Ovary (tissue), 3 donors: ENCODE measurements around the gene KCNN3.

Source experiments
- CTCF ChIP-seq, 3 donors: fragments of 450-650 bp in 2 of 3; fragments of 200-600 bp in 1 of 3; IDR thresholded peaks; one replicate each; pipeline versions ENCODE4 v1.5.1 to v1.8.0; 2016 to 2022; ENCODE audit warnings: antibody characterized with exemption in 3 of 3, mild to moderate bottlenecking in 1 of 3
- EP300 ChIP-seq: sonication (generic); formaldehyde crosslinking; IDR thresholded peaks from one replicate; pipeline ENCODE4 v1.6.1; 2017; ENCODE audit warnings: antibody characterized with exemption
- POLR2A ChIP-seq: fragments of 450-650 bp; IDR thresholded peaks from one replicate; pipeline ENCODE4 v1.6.1; 2017; ENCODE audit warnings: antibody characterized with exemption, mild to moderate bottlenecking, moderate library complexity
- donor health status: DM: no; HTN: no; CAD: no.

DNA sequence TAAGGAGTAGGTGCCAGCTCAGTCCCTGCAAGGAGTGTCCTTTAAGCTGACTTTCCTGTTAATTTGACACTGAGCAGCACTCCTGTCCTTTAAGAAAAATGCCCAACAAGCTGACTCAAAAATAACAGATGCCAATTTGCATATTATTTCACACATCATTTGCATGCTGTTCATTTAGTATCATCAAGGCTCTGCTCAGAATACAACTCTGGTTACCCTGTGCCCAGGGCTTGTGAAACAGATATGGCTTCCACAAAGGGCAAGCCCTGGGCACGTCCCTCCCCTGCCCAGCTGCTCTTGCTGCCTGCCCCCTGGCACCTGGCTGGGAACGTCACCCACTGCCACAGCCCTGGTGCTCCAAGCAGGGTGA, 10.3 kb downstream of the KCNN3 start:
- no peak for TF ChIP-seq CTCF (IDR thresholded peaks at IDR 0.05)
- no peak for TF ChIP-seq EP300
- no peak for TF ChIP-seq POLR2A
